K562 (cell line): ENCODE measurements around the gene HOXA4. TPM values are rescaled to one million over a fixed set of nuclear protein-coding genes. Genes with fewer than 3 reads are reported as not detected.

ENCODE experiments used
- ATAC-seq: fragments of 200-7000 bp; cut with Tn5 transposase; 3 replicates; pipeline ENCODE4 v1.9.1; 2020; ENCODE audit warnings: moderate library complexity
- BruUV-seq: library from RNA; stranded (reverse); fragments of 400-500 nt; replicated peaks from 2 replicates; lab custom pipeline; 2021; lab: Mats Ljungman, UMichigan
- CTCF ChIA-PET: fragments of 300-600 bp; formaldehyde crosslinking; extraction: SDS; loops from one replicate; lab custom pipeline; 2021; ENCODE audit warnings: low intra/inter-chr PET ratio; lab: Yijun Ruan, JAX
- POLR2A ChIA-PET: fragments of 300-600, 350-650 bp; sonication (Branson Sonifier 250); formaldehyde crosslinking; extraction: SDS; loops from one replicate; lab custom pipeline; 2021; ENCODE audit warnings: antibody characterized with exemption, inconsistent platforms; lab: Yijun Ruan, JAX
- DNase-seq, 4 experiments: peaks; one replicate each; pipeline versions ENCODE4 v3.0.0 to v3.0.0-alpha.2; 2011 to 2018; ENCODE audit warnings: low spot score in 3 of 4, mixed read lengths in 3 of 4; ENCODE audit errors: extremely low read depth in 1 of 4
- FAIRE-seq: peaks from 2 replicates; lab custom pipeline; 2011; peaks lifted over from hg19 to GRCh38; lab: Jason Lieb, UNC
- H2AFZ ChIP-seq: 2 replicates; pipeline ENCODE4 v1.6.0; 2011; ENCODE audit warnings: low read depth, low read length, control low read depth, inconsistent platforms
- H3K27ac ChIP-seq: fragments of 200-600 bp; 3 replicates; pipeline ENCODE4 v1.8.0; 2011; ENCODE audit warnings: low read depth, mild to moderate bottlenecking, control low read depth, inconsistent platforms, low read length, moderate library complexity, mixed read lengths; ENCODE audit errors: extremely low read depth
- H3K27me3 ChIP-seq, 2 experiments: fragments of 300-600 bp in 1 of 2; 2 replicates in 1 of 2; 3 replicates in 1 of 2; pipeline versions ENCODE4 v1.6.0 to v1.8.0; 2011; ENCODE audit warnings: inconsistent platforms in 2 of 2, low read length in 2 of 2, mild to moderate bottlenecking in 1 of 2, mixed read lengths in 1 of 2, moderate library complexity in 1 of 2; ENCODE audit not compliant: control insufficient read depth in 2 of 2, insufficient read depth in 2 of 2
- H3K36me3 ChIP-seq: fragments of 300-600 bp; 3 replicates; pipeline ENCODE4 v1.8.0; 2011; ENCODE audit warnings: mild to moderate bottlenecking, low read length, inconsistent platforms; ENCODE audit not compliant: control insufficient read depth, insufficient read depth
- H3K4me1 ChIP-seq, 2 experiments: fragments of 200-600 bp in 1 of 2; replicated peaks in 1 of 2; 2 replicates in 1 of 2; 3 replicates in 1 of 2; pipeline versions ENCODE4 v1.5.1 to v1.8.0; 2011; ENCODE audit warnings: inconsistent platforms in 2 of 2, low read length in 2 of 2, mild to moderate bottlenecking in 1 of 2, mixed read lengths in 1 of 2, moderate library complexity in 1 of 2; ENCODE audit not compliant: control insufficient read depth in 2 of 2, insufficient read depth in 2 of 2
- H3K4me2 ChIP-seq: 2 replicates; pipeline ENCODE4 v1.6.1; 2011; ENCODE audit warnings: low read length, control low read depth, inconsistent platforms, mixed read lengths; ENCODE audit not compliant: insufficient read depth
- H3K4me3 ChIP-seq: fragments of 200-600 bp; sonication (generic), shearing (Covaris generic); 2 replicates; pipeline ENCODE4 v1.5.1; 2016; ENCODE audit warnings: control low read depth, inconsistent platforms
- H3K79me2 ChIP-seq: fragments of 200-600 bp; 3 replicates; pipeline ENCODE4 v1.8.0; 2011; ENCODE audit warnings: low read length, inconsistent platforms; ENCODE audit not compliant: control insufficient read depth, insufficient read depth
- H3K9ac ChIP-seq, 2 experiments: 2 replicates each; pipeline versions ENCODE4 v1.6.0 to v1.6.1; 2011; ENCODE audit warnings: low read depth in 2 of 2, low read length in 2 of 2, control low read depth in 1 of 2, inconsistent platforms in 1 of 2, mild to moderate bottlenecking in 1 of 2, mixed read lengths in 1 of 2; ENCODE audit not compliant: insufficient read depth in 1 of 2
- H3K9me1 ChIP-seq: one replicate; pipeline ENCODE4 v1.6.0; 2011; ENCODE audit warnings: inconsistent platforms, mild to moderate bottlenecking, low read length, moderate library complexity; ENCODE audit not compliant: control insufficient read depth, insufficient read depth
- H3K9me3 ChIP-seq: replicated peaks from 2 replicates; pipeline ENCODE4 v1.5.1; 2011; ENCODE audit warnings: low read depth, low read length, inconsistent platforms; ENCODE audit not compliant: control insufficient read depth, insufficient read depth
- H4K20me1 ChIP-seq: replicated peaks from 2 replicates; pipeline ENCODE4 v1.6.1; 2011; ENCODE audit warnings: low read length, inconsistent platforms, mixed read lengths; ENCODE audit not compliant: control insufficient read depth, insufficient read depth
- ATF1 ChIP-seq, 2 experiments: fragments of 450-650 bp in 1 of 2; IDR thresholded peaks; 2 replicates each; pipeline ENCODE4 v1.6.1; 2016; ENCODE audit warnings: missing compliant biosample characterization in 1 of 2, missing genetic modification characterization in 1 of 2
- EP300 ChIP-seq: IDR thresholded peaks from 2 replicates; pipeline ENCODE4 v1.6.1; 2012; ENCODE audit warnings: low read length, improper control_type of control experiment
- FOS ChIP-seq: IDR thresholded peaks from 3 replicates; pipeline ENCODE4 v1.6.1; 2011; ENCODE audit not compliant: insufficient read length; ENCODE audit errors: extremely low read depth
- FOXK1 ChIP-seq: sonication (generic); formaldehyde crosslinking; IDR thresholded peaks from 2 replicates; pipeline ENCODE4 v1.8.0; 2022; ENCODE audit warnings: missing genetic modification reagents, mild to moderate bottlenecking, borderline replicate concordance
- HDAC2 ChIP-seq: fragments of 450-650 bp; IDR thresholded peaks from 2 replicates; pipeline ENCODE4 v1.6.1; 2016; ENCODE audit warnings: mild to moderate bottlenecking
- PHB2 ChIP-seq: fragments of 450-650 bp; IDR thresholded peaks from 2 replicates; pipeline ENCODE4 v1.6.1; 2017; ENCODE audit warnings: low read depth
- ZBED1 ChIP-seq: IDR thresholded peaks from 2 replicates; pipeline ENCODE4 v1.6.1; 2014
- ZKSCAN1 ChIP-seq: fragments of 150-350 bp; IDR thresholded peaks from 2 replicates; pipeline ENCODE4 v1.6.1; 2016; ENCODE audit warnings: low read depth, low read length
- ZNF134 ChIP-seq: fragments of 250-450 bp; sonication (Bioruptor Pico); conservative IDR thresholded peaks from 2 replicates; pipeline ENCODE4 v1.4.0; 2020
- ZNF717 ChIP-seq: fragments of 250-450 bp; sonication (Bioruptor Pico); IDR thresholded peaks from 2 replicates; pipeline ENCODE4 v1.5.0; 2021
- WGBS: fragments of 100-300 bp; shearing (Covaris generic); methylation state at CpG from one replicate; pipeline ENCODE4 v1.1.6; 2016; ENCODE audit warnings: low coverage, mixed read lengths; ENCODE audit not compliant: insufficient coverage; ENCODE audit errors: missing lambda C conversion rate; 5-methylcytosine and 5-hydroxymethylcytosine counted together
- in situ Hi-C: fragments of 300-500 bp; cut with MboI; formaldehyde crosslinking; loops from 4 replicates; pipeline ENCODE4 v1.15.0; 2018; ENCODE audit warnings: inconsistent platforms, mixed read lengths
- intact Hi-C: fragments of 100-400 bp; cut with micrococcal nuclease; formaldehyde crosslinking; loops from 2 replicates; pipeline ENCODE4 v1.14.2; 2022
- polyA plus RNA-seq, 8 experiments: library from polyadenylated mRNA; depleted of rRNA in 4 of 8; stranded (reverse) in 5 of 8; unstranded in 3 of 8; fragments of >200 nt; fragmentation: Nextera tagmentation in 2 of 8; fragmentation: Illumina TruSeq in 1 of 8; extraction: Ambion mirVana in 2 of 8; extraction: Trizol in 1 of 8; gene quantifications; 2 replicates each; pipeline versions ENCODE4 v1.2.1 to v1.2.3, GENCODE V29; 2011 to 2014; ENCODE audit warnings: inconsistent platforms in 1 of 8, missing spikeins in 1 of 8
- total RNA-seq, 7 experiments: library from RNA; depleted of rRNA in 6 of 7; stranded (reverse); fragments of >200 nt in 6 of 7; fragmentation: Illumina TruSeq in 2 of 7; extraction: Trizol in 2 of 7; gene quantifications; 2 replicates each; pipeline versions ENCODE4 v1.2.1 to v1.2.3, GENCODE V29; 2011 to 2021; ENCODE audit warnings: low replicate concordance in 1 of 7
- TF ChIP-seq, protein P1 (sequence below): fragments of 250-450 bp; sonication (Bioruptor Pico); IDR thresholded peaks from 2 replicates; pipeline ENCODE4 v1.5.0; 2020; ENCODE audit warnings: mild to moderate bottlenecking
- TF ChIP-seq, protein P2 (sequence below): sonication (generic); formaldehyde crosslinking; IDR thresholded peaks from 2 replicates; pipeline ENCODE4 v1.8.0; 2022; ENCODE audit warnings: missing genetic modification reagents, mild to moderate bottlenecking, moderate library complexity, borderline replicate concordance
- TF ChIP-seq, protein P3 (sequence below): sonication (generic); formaldehyde crosslinking; IDR thresholded peaks from 2 replicates; pipeline ENCODE4 v1.8.1; 2023; ENCODE audit warnings: mild to moderate bottlenecking, missing genetic modification reagents

HOXA4 gene
- total and polyA plus RNA-seq, 9 of the 15 experiments (the other 6 are each of a cell fraction or from before 2014, with no cell fraction given): not detected

DNA sequence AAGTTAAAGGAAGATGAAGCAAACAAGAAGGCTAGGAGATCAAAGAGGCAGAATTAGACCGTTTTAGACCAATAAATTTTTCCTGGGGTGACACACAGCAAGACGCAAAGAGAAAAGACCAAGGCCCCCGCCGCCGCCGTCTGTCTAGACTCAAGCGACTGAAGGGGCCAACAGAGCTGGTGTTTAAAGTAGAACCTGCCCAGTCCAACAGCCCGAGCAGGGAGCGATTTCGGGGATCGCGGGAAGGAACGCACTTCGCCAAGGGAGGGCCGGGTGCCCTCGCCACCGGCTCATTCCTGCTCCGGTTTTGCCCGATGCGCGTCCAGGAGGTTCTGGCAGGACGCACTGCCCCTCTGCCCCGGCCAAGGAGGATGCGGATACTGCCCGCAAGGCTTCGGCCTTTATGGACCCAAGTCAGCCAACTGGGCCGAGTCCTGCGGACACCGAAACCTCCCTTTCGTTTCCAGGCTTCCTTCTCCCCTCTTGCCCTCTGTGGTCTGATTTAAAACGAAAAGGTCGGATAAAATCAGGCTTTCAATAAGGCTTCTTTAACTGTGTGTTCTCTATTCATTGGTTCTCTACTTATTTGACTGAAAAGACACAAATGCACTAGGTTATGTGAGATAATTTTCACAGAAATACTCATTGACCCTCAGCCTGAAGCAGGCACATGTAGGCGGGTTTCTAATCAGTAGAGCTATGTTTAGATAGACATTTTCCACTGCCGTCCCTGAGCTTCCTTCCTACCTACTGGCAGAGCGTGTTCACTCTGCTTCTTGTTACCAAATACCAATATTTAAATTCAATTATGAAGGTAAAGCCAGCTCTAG, 28.1 kb upstream of the HOXA4 start:
- Histone ChIP-seq H3K4me2 (no peak overlapping the region), H3K36me3 (no peaks in the 10 kb centered on the region), H2AFZ (no peak overlapping the region), H3K9me1 (no peaks in the 10 kb centered on the region), H3K9me3 (no peaks in the 10 kb centered on the region)
- POLR2A ChIA-PET: interaction anchor here (0.6 kb wide), 1 partner anchor 464 kb away, joined by 3 read pairs; no protein-coding TSS in a partner anchor
- no peak for TF ChIP-seq ATF1 (CRISPR knock-in tag; IDR thresholded peaks at IDR 0.05)
- no peak for TF ChIP-seq ATF1 (tag; IDR thresholded peaks at IDR 0.05)
- TF ChIP-seq FOXK1: no peak
- TF ChIP-seq FOS: no peak
- TF ChIP-seq, protein P1, sequence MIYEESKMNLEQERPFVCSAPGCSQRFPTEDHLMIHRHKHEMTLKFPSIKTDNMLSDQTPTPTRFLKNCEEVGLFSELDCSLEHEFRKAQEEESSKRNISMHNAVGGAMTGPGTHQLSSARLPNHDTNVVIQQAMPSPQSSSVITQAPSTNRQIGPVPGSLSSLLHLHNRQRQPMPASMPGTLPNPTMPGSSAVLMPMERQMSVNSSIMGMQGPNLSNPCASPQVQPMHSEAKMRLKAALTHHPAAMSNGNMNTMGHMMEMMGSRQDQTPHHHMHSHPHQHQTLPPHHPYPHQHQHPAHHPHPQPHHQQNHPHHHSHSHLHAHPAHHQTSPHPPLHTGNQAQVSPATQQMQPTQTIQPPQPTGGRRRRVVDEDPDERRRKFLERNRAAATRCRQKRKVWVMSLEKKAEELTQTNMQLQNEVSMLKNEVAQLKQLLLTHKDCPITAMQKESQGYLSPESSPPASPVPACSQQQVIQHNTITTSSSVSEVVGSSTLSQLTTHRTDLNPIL (CRISPR knock-in tag): no peak
- TF ChIP-seq, protein P2, sequence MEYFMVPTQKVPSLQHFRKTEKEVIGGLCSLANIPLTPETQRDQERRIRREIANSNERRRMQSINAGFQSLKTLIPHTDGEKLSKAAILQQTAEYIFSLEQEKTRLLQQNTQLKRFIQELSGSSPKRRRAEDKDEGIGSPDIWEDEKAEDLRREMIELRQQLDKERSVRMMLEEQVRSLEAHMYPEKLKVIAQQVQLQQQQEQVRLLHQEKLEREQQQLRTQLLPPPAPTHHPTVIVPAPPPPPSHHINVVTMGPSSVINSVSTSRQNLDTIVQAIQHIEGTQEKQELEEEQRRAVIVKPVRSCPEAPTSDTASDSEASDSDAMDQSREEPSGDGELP: no peak
- TF ChIP-seq ZBED1: no peak
- TF ChIP-seq, protein P3, sequence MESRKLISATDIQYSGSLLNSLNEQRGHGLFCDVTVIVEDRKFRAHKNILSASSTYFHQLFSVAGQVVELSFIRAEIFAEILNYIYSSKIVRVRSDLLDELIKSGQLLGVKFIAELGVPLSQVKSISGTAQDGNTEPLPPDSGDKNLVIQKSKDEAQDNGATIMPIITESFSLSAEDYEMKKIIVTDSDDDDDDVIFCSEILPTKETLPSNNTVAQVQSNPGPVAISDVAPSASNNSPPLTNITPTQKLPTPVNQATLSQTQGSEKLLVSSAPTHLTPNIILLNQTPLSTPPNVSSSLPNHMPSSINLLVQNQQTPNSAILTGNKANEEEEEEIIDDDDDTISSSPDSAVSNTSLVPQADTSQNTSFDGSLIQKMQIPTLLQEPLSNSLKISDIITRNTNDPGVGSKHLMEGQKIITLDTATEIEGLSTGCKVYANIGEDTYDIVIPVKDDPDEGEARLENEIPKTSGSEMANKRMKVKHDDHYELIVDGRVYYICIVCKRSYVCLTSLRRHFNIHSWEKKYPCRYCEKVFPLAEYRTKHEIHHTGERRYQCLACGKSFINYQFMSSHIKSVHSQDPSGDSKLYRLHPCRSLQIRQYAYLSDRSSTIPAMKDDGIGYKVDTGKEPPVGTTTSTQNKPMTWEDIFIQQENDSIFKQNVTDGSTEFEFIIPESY (CRISPR knock-in tag): no peak
- TF ChIP-seq ZKSCAN1: no peak
- no peak for TF ChIP-seq HDAC2
- no peak for TF ChIP-seq ZNF134 (CRISPR knock-in tag)
- no peak for TF ChIP-seq ZNF717 (CRISPR knock-in tag)
- no peak for TF ChIP-seq EP300
- no peak for TF ChIP-seq PHB2
- TF ChIP-seq, all 486 proteins: peak for 0
- intact Hi-C loops (no loop called here), in situ Hi-C loops (loop anchor here (25.0 kb wide), 3 partner anchors 646 to 1271 kb away; no protein-coding TSS in a partner anchor)
- Histone ChIP-seq H3K79me2 (no peaks in the 10 kb centered on the region), H3K4me3 (no peak overlapping the region), H3K4me1 (peaks cover 0 to 16% of the 10 kb centered on the region in 2 experiments; a peak in 2 of 5 replicates), H3K27me3 (peaks cover 10 to 76% of the 10 kb centered on the region in 2 experiments; a peak in 4 of 5 replicates), H3K27ac (no peak overlapping the region), H3K9ac (no peak overlapping the region), H4K20me1 (no peaks in the 10 kb centered on the region)
- DNase-seq (no peak), ATAC-seq (no peak), FAIRE-seq (no peak)
- CTCF ChIA-PET: no interaction called here
- BruUV-seq: no TSS peak
- WGBS: 32% methylated on average over 32 of the region's 35 CpGs
